ENCODE data around the gene PRICKLE2.

GRCh38 chr3:64207289-64208080 is 17.8 kb downstream of the PRICKLE2 start:
- TF ChIP-seq CTCF (IDR thresholded peaks at IDR 0.05) (no peak), ZFX (IDR thresholded peaks at IDR 0.05; ENCODE audit: borderline replicate concordance) (no peak)
